ENCODE data around the gene TEX35.

The TEX35 gene

DNA sequence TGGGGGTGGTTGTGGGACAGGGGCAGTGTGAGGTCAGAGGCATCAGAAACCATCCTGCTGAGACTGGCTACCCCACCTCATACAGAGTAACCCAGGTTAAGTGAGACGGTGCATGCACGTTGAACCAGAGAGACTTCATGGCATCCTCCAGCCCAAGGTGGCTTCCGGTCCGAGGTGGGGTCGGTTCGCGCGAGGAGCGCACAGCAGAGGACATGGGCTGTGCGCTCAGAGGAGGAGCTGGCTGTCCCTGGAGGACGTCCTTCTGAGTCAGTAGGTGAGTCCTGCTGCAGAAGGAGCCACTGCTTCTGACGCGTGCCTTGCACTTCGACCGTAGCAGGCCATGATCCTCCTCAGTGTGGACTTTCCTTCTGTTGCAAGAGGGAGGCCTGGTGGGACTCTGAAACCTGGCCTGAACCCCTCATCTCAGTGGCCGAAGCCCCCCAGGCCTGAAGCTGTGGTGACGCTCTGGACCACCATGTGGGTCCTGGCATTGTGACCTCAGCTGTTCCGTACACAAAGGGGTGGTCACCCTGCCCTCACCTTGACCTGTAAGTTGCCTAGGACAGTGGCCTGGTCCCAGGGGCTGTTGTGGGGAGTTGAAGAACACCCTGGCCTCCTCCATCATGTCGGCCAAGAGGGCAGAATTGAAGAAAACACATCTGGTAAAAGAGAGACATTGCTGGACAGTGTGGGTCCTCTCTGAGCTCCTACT lies at the start of gene TEX35:
TSS of gene TEX35 (plus strand) at position 544 of the 712 bp plus-strand sequence. CDS start at position 624, 80 bp downstream.
- FAIRE-seq (no peak), DNase-seq (ENCODE audit: low spot score) (no peak)

DNA sequence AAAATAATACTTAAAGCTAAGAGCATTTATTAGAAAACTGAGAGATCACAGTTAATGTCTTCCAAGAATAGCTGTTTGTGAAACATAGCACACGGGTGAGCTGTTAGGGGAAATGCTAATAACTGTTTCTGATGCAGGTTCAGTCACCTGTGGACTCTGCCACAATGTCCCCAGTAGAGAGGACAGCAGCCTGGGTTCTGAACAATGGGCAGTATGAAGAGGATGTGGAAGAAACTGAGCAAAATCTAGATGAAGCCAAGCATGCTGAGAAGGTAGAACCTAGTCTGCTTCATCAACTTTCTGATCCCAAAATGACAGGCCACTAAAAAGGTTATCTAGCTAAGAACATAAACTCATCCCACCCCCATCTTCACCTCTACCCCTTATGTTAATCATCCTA lies 48.8 kb upstream of the TEX35 start:
- FAIRE-seq (no peak), DNase-seq (ENCODE audit: low spot score) (no peak)

DNA sequence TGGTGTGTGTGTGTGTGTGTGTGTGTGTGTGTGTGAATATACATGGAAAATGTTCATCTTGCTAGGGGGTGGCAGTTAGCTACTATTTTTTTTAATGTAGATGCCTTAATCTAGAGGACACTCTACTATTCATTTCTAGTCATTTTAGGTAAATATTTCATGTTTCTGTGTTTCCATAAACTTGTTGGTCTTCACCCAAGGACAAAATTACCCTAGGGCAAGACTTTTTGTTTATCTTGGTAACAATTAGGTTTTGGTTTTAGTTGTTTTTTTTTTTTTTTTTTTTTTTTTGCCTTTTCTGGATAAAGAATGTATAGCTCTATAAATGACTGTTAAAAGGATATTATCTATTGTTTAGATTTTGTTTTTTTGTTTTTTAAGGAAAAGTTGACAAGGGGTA lies 48.3 kb upstream of the TEX35 start:
- FAIRE-seq (no peak), DNase-seq (ENCODE audit: low spot score) (no peak)

DNA sequence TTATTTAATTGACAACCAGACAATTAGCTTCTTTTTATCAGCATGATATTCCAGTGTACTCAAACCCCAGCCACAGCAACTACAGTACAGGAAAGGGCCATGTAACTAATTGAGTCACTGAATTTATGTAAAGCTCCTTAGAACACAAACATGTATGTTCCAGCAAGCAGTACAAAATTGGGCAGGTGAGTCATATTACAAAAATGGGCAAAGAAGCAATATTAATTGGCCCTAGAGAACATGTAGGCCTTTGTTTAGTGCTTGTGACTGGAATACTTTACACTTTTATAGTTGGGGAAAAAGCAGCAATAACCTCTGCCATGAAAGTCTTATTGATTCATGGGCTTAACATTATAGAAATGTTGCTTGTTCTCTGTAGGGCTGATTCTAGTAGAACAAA lies 47.9 kb upstream of the TEX35 start:
- no peak for FAIRE-seq

DNA sequence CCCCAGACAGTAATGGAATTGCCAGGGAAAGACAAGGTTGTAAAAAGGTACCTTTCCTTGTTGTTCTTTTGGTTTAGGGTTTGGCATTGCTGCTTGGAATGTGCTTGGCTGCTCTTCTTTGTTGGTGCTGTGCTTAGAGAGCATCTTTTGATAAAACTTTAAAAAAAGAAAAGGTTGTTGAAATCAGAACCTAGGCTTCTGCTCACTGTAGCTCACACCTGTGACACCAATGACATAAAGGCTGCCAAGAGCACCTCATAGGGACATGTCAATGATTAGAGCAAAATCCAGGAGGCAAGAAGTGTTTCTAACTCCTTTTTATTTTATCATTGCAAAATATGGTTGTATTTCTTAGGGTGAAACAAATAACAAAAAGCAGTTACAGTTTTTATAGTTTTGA lies 45.1 kb upstream of the TEX35 start:
- no peak for DNase-seq (ENCODE audit: low spot score)
- no peak for FAIRE-seq

More for the DNA sequence above, 47.9 kb upstream of the TEX35 start:
- no peak for DNase-seq (ENCODE audit: low spot score)

DNA sequence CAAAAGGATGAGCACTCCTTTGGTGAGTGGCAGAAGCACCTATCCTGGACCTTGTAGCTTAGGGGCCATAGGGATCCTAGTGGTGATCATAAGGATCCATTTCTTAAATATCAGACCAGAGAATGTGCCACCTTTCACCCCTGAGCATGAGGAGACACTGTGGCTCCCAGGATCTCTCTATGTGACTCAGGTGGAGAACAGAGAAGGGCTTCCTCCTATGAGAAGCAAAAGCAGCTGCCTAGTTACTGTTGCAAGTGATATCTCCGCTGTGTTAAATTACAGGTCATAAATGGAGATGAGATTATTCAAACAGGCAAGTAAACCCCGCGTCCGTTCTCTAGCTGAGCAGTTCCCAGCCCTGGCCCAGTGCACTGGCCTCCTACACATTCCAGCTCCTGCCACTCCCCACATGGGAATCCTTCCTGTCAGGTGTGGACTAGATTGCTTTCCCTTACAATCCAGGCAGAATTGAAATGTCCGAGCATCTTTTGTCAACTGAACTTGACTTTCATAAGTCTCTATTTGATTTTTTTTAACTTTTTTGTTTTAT lies 42.4 kb upstream of the TEX35 start:
- FAIRE-seq (no peak), DNase-seq (ENCODE audit: low spot score) (peak; percentile 35)

DNA sequence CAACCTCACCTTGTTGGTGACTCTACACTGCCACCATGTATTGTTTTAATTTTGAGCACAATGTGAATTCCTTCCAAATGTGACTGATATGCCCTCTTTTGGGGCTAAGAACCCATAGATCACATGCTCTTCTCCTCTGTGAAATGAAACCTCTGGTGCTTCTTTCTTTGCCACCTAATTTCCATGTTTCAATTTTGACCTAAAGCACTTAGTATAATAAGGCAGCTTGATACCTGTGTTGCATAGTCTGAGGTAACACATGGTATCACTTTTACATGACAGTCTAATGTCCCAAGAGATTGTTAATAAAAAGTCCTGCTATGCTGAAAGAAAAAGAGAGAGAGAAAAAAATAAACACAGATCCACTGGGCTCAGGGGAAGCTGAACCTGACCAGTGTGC lies 40.4 kb upstream of the TEX35 start:
- FAIRE-seq, result no peak

DNA sequence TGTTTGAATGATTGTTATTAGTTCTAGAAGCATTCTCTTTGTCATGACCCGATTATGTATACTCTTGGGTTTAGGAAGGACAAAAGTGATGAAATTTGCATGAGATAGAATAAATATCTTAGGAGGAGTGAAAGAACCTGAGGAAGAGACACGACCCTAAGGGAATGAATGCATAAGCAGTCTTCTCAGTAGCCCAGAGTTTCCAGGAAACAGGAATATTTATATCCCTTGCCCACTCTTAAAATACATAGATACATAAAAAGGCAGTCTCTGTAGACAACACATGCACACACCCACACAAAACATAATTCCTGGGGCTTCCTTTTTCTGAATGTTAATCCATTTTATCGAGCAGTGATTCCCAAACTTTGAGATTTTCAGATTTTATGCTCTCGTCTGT lies 35.5 kb upstream of the TEX35 start:
- no peak for DNase-seq (ENCODE audit: low spot score)
- no peak for FAIRE-seq

More for the DNA sequence above, 40.4 kb upstream of the TEX35 start:
- DNase-seq (ENCODE audit: low spot score), result no peak

DNA sequence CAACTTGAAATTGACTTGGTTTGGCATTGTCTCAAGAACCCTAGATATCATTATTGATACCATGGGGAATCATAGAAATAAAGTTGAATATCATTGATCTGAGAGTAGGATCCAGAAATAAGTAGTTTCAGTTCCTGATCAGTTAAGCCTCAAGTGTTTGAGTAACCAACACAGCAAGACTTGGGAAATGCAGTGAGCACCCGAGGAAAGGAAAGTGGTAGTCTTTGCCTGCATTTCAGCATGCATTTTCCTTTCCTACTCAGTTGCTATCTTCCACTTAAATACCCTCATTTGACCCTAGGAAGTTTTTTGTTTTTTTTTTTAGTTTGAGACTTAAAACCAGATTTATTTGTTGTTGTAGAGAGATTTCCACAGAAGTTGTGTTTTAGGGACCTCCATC lies 35.1 kb upstream of the TEX35 start:
- DNase-seq (ENCODE audit: low spot score) (no peak), FAIRE-seq (no peak)

DNA sequence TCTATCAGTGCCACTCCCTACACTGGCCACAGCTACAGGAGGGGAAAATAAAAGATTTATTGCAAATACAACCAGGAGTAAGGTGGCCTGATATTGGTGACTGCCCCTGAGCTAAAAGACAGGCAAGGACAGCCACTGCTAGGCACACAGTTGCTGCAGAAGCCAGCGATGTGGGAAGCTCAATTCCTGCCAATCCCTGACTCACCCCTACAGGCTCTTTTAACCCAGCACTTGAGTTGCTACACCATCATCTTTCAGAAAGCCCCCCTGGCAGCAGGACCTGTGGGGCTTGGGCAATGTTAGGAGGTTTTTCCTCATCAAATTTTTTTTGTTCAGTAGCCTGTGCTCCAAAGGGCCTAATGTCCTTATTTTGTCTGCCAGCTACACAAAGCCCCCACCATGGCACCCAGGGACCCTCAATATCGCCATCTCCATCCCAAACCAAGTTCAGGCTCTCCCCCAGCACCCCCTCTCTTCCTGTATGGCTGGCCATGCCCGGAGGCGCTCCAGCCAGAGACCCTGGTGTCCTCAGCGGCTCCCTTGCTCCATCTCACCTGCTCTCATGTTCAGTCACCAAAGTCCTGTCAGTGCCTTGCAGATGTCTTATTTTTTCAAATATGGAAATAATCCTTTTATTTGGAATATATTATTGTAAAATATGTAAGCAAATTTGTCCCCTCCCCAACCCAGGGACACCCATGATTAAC lies 29.5 kb upstream of the TEX35 start:
- DNase-seq (ENCODE audit: low spot score) (no peak), FAIRE-seq (no peak)

DNA sequence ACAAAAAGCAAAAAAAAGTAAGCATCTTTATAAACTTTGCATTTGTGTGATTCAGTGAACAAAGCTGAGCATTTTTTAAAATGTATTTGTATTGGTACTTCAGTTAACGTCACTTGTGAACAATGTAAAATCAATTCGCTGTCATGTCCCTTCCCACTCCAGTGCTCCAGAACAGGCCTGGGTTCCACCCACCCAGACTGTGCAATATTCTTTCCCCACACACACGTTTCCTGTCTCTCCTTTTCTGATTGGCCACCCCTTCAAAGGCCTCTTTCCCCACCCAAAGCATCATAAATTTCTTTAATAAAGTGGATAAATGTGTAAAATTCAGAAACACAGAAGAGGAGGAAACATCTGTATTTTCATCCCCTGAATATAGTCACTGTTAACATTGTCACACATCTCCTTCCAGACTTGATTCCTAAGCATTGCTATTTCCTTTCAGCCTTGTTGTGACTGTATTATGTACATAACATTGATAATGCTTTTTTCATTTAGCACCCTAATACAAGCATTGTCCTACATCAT lies 28.1 kb upstream of the TEX35 start:
- FAIRE-seq, result no peak
- DNase-seq (ENCODE audit: low spot score), result no peak

DNA sequence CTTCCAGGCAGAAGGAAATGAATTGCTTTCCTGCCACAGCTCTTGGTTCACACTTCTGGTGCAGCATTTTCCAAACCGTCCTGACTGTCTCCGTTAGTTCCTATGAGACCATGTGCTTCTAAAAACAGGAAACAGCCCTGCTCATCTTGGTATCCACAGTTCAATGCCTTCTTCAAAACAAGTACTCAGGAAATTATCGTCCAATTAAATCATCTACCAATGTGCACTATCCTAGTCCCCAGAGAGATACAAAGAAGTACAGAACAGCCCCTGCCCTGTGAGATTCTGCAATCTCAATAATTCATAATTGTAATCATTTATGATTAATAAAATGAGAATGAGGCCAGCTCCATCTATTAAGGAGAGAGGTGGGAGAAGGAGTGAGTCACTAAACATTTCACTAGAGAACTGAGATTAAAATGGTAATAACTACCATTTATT lies 27.3 kb upstream of the TEX35 start:
- no peak for DNase-seq (ENCODE audit: low spot score)
- FAIRE-seq, result no peak

DNA sequence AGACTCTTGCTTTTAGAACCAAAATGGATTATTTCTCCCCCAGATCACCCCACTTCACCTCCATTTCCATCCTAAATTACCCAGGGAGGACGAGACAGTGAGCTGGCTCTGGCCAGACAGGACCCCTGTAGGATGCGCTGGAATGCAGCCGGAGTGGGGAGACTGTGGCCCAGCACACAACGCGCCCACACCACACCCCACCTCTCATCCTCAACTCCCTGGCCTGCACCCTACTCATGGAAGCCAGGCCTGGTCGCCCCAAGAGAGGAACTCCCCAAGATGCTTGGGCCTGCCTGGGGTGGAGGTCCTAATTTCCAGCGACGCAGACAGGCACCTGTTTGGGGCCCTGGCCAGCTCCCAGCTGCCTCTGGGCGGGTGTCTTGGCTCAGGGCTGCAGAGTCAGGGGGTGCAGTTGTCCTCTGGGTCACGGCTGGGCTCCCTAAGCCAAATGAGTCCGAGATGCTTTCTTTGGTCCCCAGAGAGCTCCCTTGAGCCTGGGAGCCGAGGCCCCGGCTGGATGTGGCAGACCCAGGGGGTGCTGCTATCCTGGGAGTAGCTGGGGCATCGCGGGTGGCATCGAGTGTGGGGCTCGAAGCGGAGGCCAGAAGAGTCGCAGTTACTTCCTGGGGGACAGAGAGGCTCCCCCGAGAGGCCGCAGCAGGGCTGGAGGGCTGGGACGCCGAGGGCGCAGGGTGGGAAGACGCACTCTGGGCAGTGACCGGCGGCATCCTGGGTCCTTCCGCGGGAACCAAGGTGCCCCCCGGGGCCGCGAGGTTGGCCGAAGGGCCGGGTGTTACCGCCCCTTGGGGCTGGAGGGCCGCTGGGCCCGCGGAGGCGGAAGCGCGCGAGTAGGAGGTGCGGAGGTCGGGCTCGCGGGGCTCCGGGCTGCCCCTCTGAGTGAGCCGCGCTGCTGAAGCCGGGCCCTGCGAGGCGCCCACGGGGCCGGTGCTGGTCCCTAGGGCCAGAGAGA lies 26.5 kb upstream of the TEX35 start:
- FAIRE-seq (no peak), DNase-seq (ENCODE audit: low spot score) (no peak)

DNA sequence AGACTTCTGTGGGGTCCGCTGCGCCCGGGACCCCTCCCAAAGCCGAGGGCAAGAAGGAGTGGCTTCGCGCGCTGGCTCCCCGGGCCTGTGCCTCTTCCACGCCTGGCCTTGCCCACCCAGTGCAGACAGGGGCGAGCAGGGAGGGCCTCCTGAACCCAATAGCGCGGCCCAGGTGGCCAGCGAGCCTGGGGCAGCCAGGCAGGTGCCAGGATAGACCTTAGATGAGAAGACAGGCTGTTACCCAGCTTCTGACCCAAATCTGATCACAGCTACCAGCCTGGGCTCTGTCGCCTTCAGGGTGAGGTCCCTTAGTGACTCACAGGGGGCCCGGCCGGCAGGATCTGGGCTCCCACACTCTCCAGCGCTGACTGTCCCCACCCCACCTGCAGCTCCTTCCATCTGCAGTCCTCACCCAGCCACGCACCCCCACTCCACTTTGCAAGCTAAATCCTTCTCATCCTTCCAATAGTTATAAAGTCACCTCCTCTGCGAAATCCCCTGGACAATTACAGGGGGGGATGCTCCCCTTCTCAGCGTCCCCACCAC lies 25.8 kb upstream of the TEX35 start:
- no peak for FAIRE-seq
- no peak for DNase-seq (ENCODE audit: low spot score)

DNA sequence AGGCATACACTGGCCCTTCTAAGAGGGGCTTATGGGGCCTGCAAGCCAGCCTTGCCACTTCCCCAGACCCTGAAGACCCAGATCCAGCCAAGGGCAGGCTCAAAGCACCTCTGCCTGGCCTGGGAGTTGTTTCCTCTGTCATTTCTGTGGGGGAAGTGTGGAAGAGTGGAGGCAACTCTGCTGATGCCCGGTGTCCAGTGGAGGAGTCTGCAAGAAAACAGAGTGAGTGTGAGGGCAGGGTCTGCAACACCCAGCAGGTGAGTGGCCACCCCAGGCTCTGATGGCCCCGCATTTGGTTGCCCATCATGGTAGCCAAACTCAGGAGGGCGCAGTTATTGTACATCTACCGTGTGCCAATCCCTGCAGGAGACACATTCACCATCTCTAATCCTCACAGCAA lies 24.5 kb upstream of the TEX35 start:
- DNase-seq (ENCODE audit: low spot score) (no peak), FAIRE-seq (no peak)

DNA sequence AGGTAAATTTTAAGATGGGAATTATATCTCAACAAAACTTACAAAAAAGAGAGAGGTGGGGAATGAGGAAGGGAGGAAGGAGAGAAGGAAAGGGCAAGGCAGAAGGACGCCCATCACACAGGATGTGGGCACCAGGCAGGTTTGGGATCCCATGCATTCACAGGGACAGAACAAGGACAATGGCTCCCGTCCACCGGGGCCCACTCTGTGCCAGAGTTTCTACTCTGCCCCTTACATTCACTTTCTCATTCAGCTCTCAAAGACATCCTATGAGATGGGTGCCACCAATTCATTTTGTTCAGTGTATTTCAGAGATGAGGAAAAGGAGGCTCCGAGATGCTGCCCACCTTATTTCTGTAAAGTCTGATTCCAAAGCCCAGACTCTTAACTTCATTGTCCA lies 23.5 kb upstream of the TEX35 start:
- DNase-seq (ENCODE audit: low spot score) (no peak), FAIRE-seq (no peak)

DNA sequence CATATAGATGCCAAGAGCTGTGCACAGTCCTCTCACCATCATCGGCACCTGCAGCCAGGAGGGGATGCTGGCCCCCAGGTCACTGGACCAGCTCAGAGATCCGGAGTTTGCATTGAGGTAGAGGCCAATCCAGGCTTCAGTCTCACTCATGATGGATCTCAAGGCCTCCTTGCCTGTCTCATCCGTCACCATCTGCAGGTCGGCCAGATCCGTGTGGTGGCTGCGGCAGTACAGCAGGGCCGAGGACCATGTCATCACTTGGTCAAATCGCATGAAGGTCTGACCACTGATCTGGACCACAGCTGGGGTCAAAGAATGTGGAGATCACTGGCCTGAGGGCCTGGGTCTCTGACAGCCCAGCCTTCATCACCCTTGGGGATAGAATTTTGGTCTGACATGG lies 22.8 kb upstream of the TEX35 start:
- FAIRE-seq, result no peak
- DNase-seq (ENCODE audit: low spot score), result no peak

DNA sequence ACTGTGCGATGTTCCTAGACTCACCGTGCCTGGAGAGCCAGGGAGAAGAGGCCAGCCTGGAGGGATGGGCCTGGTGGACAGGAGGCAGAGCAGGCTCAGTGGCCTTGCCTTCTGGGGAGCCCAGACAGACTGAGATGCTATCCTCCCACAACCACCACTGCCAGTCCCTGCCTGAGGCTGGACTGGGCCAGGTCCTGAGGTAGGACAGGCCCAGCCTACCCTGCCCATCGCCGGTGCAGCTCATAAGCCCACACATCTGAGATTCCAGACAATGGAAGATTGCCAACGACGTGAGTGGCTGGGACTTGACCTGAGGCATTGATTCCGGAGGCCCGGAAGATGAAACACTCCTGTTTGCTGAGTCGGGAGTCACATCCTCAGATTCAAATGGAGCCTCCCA lies 21.9 kb upstream of the TEX35 start:
- DNase-seq (ENCODE audit: low spot score) (no peak), FAIRE-seq (no peak)

DNA sequence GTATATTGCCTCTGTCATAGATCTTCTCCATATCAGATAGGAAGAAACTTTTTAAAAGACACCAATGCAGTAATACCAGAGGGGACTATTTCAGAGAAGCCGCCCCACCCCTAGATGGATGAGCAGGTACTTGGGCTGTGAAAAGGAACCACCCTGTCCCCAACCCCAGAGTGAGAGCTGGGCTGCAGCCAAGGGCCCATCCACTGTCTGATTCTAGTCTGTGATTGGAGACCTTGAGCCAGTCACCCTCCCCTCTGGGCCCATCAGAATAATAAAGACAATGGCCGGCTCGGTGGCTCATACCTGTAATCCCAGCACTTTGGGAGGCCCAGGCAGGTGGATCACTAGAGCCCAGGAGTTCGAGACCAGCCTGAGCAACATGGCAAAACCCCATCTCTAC lies 21.2 kb upstream of the TEX35 start:
- DNase-seq (ENCODE audit: low spot score), result no peak
- FAIRE-seq, result no peak

DNA sequence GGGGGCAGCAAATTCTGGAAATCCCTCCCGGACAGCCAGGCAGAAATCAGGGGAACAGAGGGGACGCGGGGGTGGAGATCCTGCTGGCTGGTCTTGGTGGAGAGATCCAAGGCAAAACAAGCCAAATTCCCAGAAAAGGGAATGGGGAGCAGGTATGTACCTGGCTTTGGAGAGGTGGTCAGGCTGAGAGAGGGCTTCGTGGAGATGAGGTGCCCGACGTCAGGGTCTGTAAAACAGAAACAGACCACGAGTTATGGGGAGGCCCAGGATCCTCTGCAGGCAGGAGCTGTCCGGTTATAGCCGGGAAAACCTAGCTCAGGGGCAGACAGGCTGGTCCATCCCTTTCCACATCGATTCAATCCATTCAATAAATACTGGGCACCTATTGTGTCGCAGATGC lies 20.6 kb upstream of the TEX35 start:
- DNase-seq (ENCODE audit: low spot score) (no peak), FAIRE-seq (no peak)

DNA sequence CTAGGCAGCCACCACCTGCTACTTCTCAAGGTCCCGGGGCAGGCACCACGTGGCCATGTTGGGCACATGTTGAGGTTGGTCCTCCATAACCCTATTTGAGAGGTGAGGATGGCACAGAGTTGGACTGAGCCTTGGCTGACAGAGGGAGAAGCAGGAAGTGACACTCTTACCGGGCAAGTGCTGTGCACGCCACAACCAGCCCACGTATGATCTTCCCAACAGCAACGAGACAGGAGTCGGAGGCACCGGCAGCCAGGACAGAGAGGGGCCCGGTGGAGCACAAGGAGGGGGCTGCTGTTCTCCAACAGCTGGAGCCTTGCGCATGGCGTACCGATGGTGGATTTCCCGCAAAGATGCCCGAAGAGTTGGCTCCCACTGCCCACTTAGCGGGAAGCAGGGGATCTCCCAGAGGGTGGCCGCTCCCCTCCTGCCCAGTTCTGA lies 19.6 kb upstream of the TEX35 start:
- FAIRE-seq, result no peak
- DNase-seq (ENCODE audit: low spot score), result no peak

Measured in urothelium cell line (cell line).